Spinal cord (tissue), 10 donors: ENCODE data around the gene COG7. TPM values are rescaled to one million over a fixed set of nuclear protein-coding genes. Genes with fewer than 3 reads are reported as not detected.

Experiments
- DNase-seq, 6 donors: peaks; one replicate each; pipeline versions ENCODE4 v3.0.0 to v3.0.0-alpha.2; 2013 to 2015; ENCODE audit warnings: low spot score in 6 of 6, low read depth in 4 of 6
- H3K27ac ChIP-seq: one replicate; pipeline ENCODE4 v1.5.1; 2013; ENCODE audit warnings: low read depth, low read length, control low read depth
- H3K27me3 ChIP-seq: one replicate; pipeline ENCODE4 v1.6.1; 2013; ENCODE audit warnings: low read length; ENCODE audit not compliant: control insufficient read depth, insufficient read depth
- H3K36me3 ChIP-seq: one replicate; pipeline ENCODE4 v1.6.1; 2013; ENCODE audit warnings: low read length; ENCODE audit not compliant: control insufficient read depth, insufficient read depth
- H3K4me1 ChIP-seq: one replicate; pipeline ENCODE4 v1.6.1; 2013; ENCODE audit warnings: low read length; ENCODE audit not compliant: control insufficient read depth, insufficient read depth
- H3K4me3 ChIP-seq: one replicate; pipeline ENCODE4 v1.5.1; 2013; ENCODE audit warnings: low read depth, low read length, control low read depth
- H3K9me3 ChIP-seq: one replicate; pipeline ENCODE4 v1.6.1; 2013; ENCODE audit warnings: low read length; ENCODE audit not compliant: control insufficient read depth, insufficient read depth
- WGBS: methylation state at CpG from one replicate; pipeline ENCODE4 v1.1.5; 2013; ENCODE audit warnings: missing lambda C conversion rate; ENCODE audit not compliant: insufficient coverage; 5-methylcytosine and 5-hydroxymethylcytosine counted together
- polyA plus RNA-seq, 2 donors: library from polyadenylated mRNA; unstranded; fragments of 120-200 nt; gene quantifications; one replicate each; pipeline ENCODE4 v1.2.1, GENCODE V29; 2013; ENCODE audit not compliant: insufficient read length in 2 of 2
- total RNA-seq, 2 donors: library from RNA; depleted of rRNA in 1 of 2; stranded (reverse); fragments of 120-200 nt in 1 of 2; fragments of >200 nt in 1 of 2; gene quantifications; one replicate each; pipeline versions ENCODE4 v1.2.3 to v1.2.4, GENCODE V29; 2013 to 2014
- donor health status: healthy.

Gene COG7
- total and polyA plus RNA-seq, 4 donors, result 25.3 to 41.0 (median 28.0) TPM

- no peaks in the 10 kb centered on the region for H3K4me1 ChIP-seq
- H3K27ac ChIP-seq, result no peak overlapping the region
- no peaks in the 10 kb centered on the region for H3K27me3 ChIP-seq
- no peak for DNase-seq
- no peaks in the 10 kb centered on the region for H3K9me3 ChIP-seq
- no peak overlapping the region for H3K4me3 ChIP-seq
- no peaks in the 10 kb centered on the region for H3K36me3 ChIP-seq
- 70% methylated on average over 5 of the region's 8 CpGs for WGBS
Measured at GRCh38 chr16:23359092-23359760, 93.8 kb downstream of the COG7 start.

GRCh38 chr16:23357761-23358290 lies 95.2 kb downstream of the COG7 start:
- Histone ChIP-seq H3K36me3 (no peaks in the 10 kb centered on the region), H3K4me1 (no peaks in the 10 kb centered on the region), H3K9me3 (no peaks in the 10 kb centered on the region), H3K27me3 (no peaks in the 10 kb centered on the region), H3K4me3 (no peak overlapping the region), H3K27ac (no peak overlapping the region)
- 93% methylated on average over 4 of the region's 8 CpGs for WGBS
- DNase-seq, result no peak

GRCh38 chr16:23356941-23357340 lies 96.0 kb downstream of the COG7 start:
- H3K9me3 ChIP-seq, result no peaks in the 10 kb centered on the region
- no peaks in the 10 kb centered on the region for H3K4me1 ChIP-seq
- no peaks in the 10 kb centered on the region for H3K27me3 ChIP-seq
- no peak overlapping the region for H3K27ac ChIP-seq
- no peak for DNase-seq
- H3K36me3 ChIP-seq, result no peaks in the 10 kb centered on the region
- WGBS, result 96% methylated on average over 7 of the region's 7 CpGs
- no peak overlapping the region for H3K4me3 ChIP-seq

GRCh38 chr16:23355106-23355670 lies 97.8 kb downstream of the COG7 start:
- Histone ChIP-seq H3K27me3 (no peaks in the 10 kb centered on the region), H3K9me3 (no peaks in the 10 kb centered on the region), H3K27ac (no peak overlapping the region), H3K4me1 (no peaks in the 10 kb centered on the region), H3K4me3 (no peak overlapping the region), H3K36me3 (no peaks in the 10 kb centered on the region)
- DNase-seq, result no peak
- 94% methylated on average over 13 of the region's 13 CpGs for WGBS

- 90% methylated on average over 7 of the region's 9 CpGs for WGBS
- DNase-seq, result no peak
- Histone ChIP-seq H3K4me1 (no peaks in the 10 kb centered on the region), H3K27ac (no peak overlapping the region), H3K4me3 (no peak overlapping the region), H3K9me3 (no peaks in the 10 kb centered on the region), H3K27me3 (no peaks in the 10 kb centered on the region), H3K36me3 (no peaks in the 10 kb centered on the region)
Measured at GRCh38 chr16:23354246-23354645, 98.7 kb downstream of the COG7 start.

GRCh38 chr16:23353440-23353839 lies 99.5 kb downstream of the COG7 start:
- no peak for DNase-seq
- no peak overlapping the region for H3K27ac ChIP-seq
- H3K4me1 ChIP-seq, result no peaks in the 10 kb centered on the region

GRCh38 chr16:23351360-23351759 lies 101.6 kb downstream of the COG7 start:
- no peaks in the 10 kb centered on the region for H3K36me3 ChIP-seq
- H3K9me3 ChIP-seq, result no peaks in the 10 kb centered on the region
- no peak overlapping the region for H3K27ac ChIP-seq
- WGBS, result 82% methylated on average over 3 of the region's 5 CpGs
- no peaks in the 10 kb centered on the region for H3K27me3 ChIP-seq
- no peak overlapping the region for H3K4me3 ChIP-seq
- no peaks in the 10 kb centered on the region for H3K4me1 ChIP-seq
- DNase-seq, result no peak

More at GRCh38 chr16:23353440-23353839, 99.5 kb downstream of the COG7 start:
- H3K4me3 ChIP-seq, result no peak overlapping the region
- H3K27me3 ChIP-seq, result no peaks in the 10 kb centered on the region
- H3K36me3 ChIP-seq, result no peaks in the 10 kb centered on the region
- H3K9me3 ChIP-seq, result no peaks in the 10 kb centered on the region

- DNase-seq, result no peak
- no peak overlapping the region for H3K4me3 ChIP-seq
- no peaks in the 10 kb centered on the region for H3K36me3 ChIP-seq
- H3K4me1 ChIP-seq, result no peaks in the 10 kb centered on the region
- no peak overlapping the region for H3K27ac ChIP-seq
- H3K27me3 ChIP-seq, result no peaks in the 10 kb centered on the region
- H3K9me3 ChIP-seq, result no peaks in the 10 kb centered on the region
- WGBS, result 61% methylated on average over 16 of the region's 18 CpGs
Measured at GRCh38 chr16:23348579-23349469, 104.2 kb downstream of the COG7 start.

GRCh38 chr16:23345237-23345636 lies 107.8 kb downstream of the COG7 start:
- DNase-seq, result no peak
- Histone ChIP-seq H3K9me3 (no peaks in the 10 kb centered on the region), H3K4me3 (no peak overlapping the region), H3K27ac (no peak overlapping the region), H3K27me3 (no peaks in the 10 kb centered on the region), H3K4me1 (no peaks in the 10 kb centered on the region), H3K36me3 (no peaks in the 10 kb centered on the region)
- no CpG with 5 or more reads among the region's 5 CpGs for WGBS
